Measurements from ENCODE around the gene OPCML. TPM values are rescaled to one million over a fixed set of nuclear protein-coding genes. Genes with fewer than 3 reads are reported as not detected.

The OPCML gene
- total and polyA plus RNA-seq, 2 experiments from 2014 or later, result 1.2 to 4.4 TPM

- TF ChIP-seq ZNF462 (CRISPR knock-in tag; IDR thresholded peaks at IDR 0.05), result no peak
- TF ChIP-seq JUNB (IDR thresholded peaks at IDR 0.05; ENCODE audit: unreplicated experiment), result no peak
- TF ChIP-seq CREB1 (CRISPR knock-in tag; IDR thresholded peaks at IDR 0.05; ENCODE audit: low read depth), result no peak
- no peak for TF ChIP-seq CTCF (conservative IDR thresholded peaks at IDR 0.05; ENCODE audit: low read depth in 2 of 2)
- no peak for TF ChIP-seq NANOG (IDR thresholded peaks at IDR 0.05; ENCODE audit: borderline replicate concordance)
- no peak for TF ChIP-seq ZNF114 (CRISPR knock-in tag; IDR thresholded peaks at IDR 0.05)
- TF ChIP-seq EZH2phosphoT487 (IDR thresholded peaks at IDR 0.05; ENCODE audit: unreplicated experiment), result no peak
- TF ChIP-seq ETS1 (IDR thresholded peaks at IDR 0.05), result no peak
These were observed 269.0 kb downstream of the OPCML start (continued) for GRCh38 chr11:133263332-133263731.

Data from GM23338 (cell line).